ENCODE results near the gene FBXL19. TPM values are rescaled to one million over a fixed set of nuclear protein-coding genes. Genes with fewer than 3 reads are reported as not detected.

FBXL19 gene
- total RNA-seq, 1 donor from 2014 or later, result 19.4 TPM

DNA sequence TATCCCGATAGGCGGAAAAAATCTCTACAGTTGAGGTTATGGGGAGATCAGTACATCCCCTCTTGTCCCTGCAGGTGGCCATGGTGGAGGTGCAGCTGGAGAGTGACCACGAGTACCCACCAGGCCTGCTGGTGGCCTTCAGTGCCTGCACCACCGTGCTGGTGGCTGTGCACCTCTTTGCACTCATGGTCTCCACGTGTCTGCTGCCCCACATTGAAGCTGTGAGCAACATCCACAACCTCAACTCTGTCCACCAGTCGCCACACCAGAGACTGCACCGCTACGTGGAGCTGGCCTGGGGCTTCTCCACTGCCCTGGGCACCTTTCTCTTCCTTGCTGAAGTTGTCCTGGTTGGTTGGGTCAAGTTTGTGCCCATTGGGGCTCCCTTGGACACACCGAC, 29.7 kb downstream of the FBXL19 start:
- H3K4me3 Mint-ChIP-seq (ENCODE audit: unreplicated experiment), result no peak overlapping the region
- TF ChIP-seq, protein P1, sequence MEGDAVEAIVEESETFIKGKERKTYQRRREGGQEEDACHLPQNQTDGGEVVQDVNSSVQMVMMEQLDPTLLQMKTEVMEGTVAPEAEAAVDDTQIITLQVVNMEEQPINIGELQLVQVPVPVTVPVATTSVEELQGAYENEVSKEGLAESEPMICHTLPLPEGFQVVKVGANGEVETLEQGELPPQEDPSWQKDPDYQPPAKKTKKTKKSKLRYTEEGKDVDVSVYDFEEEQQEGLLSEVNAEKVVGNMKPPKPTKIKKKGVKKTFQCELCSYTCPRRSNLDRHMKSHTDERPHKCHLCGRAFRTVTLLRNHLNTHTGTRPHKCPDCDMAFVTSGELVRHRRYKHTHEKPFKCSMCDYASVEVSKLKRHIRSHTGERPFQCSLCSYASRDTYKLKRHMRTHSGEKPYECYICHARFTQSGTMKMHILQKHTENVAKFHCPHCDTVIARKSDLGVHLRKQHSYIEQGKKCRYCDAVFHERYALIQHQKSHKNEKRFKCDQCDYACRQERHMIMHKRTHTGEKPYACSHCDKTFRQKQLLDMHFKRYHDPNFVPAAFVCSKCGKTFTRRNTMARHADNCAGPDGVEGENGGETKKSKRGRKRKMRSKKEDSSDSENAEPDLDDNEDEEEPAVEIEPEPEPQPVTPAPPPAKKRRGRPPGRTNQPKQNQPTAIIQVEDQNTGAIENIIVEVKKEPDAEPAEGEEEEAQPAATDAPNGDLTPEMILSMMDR (IDR thresholded peaks at IDR 0.05), result no peak
- no peaks in the 10 kb centered on the region for H3K27me3 Mint-ChIP-seq (ENCODE audit: low read depth)
- H3K9me3 Mint-ChIP-seq (ENCODE audit: low read depth), result no peaks in the 10 kb centered on the region
- DNase-seq (ENCODE audit: low spot score), result no peak
- no peak overlapping the region for H3K27ac Mint-ChIP-seq (ENCODE audit: unreplicated experiment)
- H3K36me3 Mint-ChIP-seq (ENCODE audit: low read depth), result no peaks in the 10 kb centered on the region
- H3K4me1 Mint-ChIP-seq (ENCODE audit: low read depth), result peaks cover 36% of the 10 kb centered on the region

- Mint-ChIP-seq H3K4me3 (ENCODE audit: unreplicated experiment) (no peak overlapping the region), H3K27ac (ENCODE audit: unreplicated experiment) (peak overlapping the region; percentile 51), H3K9me3 (ENCODE audit: low read depth) (no peaks in the 10 kb centered on the region), H3K4me1 (ENCODE audit: low read depth) (peaks cover 39% of the 10 kb centered on the region), H3K27me3 (ENCODE audit: low read depth) (no peaks in the 10 kb centered on the region), H3K36me3 (ENCODE audit: low read depth) (no peaks in the 10 kb centered on the region)
- TF ChIP-seq, protein P1 (IDR thresholded peaks at IDR 0.05), result peak; percentile 88
- DNase-seq (ENCODE audit: low spot score), result no peak
Observed at GRCh38 chr16:30953511-30954124, 30.2 kb downstream of the FBXL19 start.

DNA sequence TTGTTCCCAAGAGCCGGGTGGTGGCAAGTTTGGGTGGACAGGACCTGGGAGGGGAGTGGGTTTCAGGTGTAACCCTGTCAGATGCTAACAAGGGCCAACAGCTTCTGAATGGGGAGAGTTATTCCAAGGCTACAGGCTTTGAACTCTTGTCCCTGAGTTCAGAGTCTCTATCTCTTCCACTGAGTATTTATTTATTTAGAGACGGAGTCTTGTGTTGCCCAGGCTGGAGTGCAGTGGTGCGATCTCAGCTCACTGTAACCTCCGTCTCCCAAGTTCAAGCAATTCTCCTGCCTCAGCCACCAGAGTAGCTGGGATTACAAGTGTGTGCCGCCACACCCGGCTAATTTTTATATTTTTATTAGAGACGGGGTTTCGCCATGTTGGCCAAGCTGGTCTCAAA, 31.6 kb downstream of the FBXL19 start:
- Mint-ChIP-seq H3K27me3 (ENCODE audit: low read depth) (no peaks in the 10 kb centered on the region), H3K27ac (ENCODE audit: unreplicated experiment) (no peak overlapping the region), H3K4me3 (ENCODE audit: unreplicated experiment) (no peak overlapping the region), H3K36me3 (ENCODE audit: low read depth) (peaks cover 5% of the 10 kb centered on the region), H3K9me3 (ENCODE audit: low read depth) (no peaks in the 10 kb centered on the region), H3K4me1 (ENCODE audit: low read depth) (peaks cover 44% of the 10 kb centered on the region)
- TF ChIP-seq, protein P1 (IDR thresholded peaks at IDR 0.05), result no peak
- DNase-seq (ENCODE audit: low spot score), result no peak

DNA sequence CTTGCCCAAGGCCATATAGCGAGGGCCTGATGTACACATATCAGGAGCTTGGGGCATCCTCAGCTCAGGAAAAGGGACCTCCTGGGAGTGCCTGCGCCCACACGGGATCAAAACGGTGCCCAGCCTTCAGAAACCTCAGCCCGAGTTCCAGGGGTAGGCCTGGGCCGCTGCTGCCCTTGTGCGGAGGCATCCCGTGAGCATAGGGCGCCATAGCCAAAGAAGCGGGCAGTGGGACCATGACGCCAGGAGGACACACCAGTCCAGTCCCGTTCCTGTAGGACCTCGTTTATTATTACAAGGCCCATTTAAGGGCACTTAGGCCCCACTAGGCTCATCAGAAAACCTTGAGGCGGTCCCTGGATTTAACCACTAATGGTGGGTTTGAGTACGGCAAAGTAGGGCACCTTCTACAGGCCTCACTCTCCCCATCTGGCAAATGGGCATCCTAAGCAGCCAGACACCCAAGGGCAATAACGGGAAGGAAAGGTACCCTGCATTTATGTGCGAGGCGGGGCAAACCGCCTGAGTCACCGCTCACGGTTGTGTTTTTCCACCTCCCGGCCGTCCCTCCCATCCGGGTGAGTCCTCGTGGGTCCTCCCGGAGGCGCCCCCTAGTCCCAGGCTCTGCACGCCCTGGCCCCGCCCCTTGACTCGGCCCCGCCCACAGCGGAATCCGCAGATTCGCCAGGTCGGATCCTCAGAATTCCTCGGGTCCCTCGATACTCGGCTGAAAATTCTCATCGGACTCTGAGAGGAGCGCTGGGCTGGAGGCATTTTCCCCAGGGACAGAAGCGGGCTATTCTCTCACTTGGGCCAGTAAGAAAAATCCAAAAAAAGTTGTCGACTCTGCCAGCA, 33.5 kb downstream of the FBXL19 start:
- H3K36me3 Mint-ChIP-seq (ENCODE audit: low read depth), result peaks cover 14% of the 10 kb centered on the region
- no peaks in the 10 kb centered on the region for H3K9me3 Mint-ChIP-seq (ENCODE audit: low read depth)
- peak overlapping the region; percentile 99 for H3K27ac Mint-ChIP-seq (ENCODE audit: unreplicated experiment)
- TF ChIP-seq, protein P1 (IDR thresholded peaks at IDR 0.05), result peak; percentile 72
- H3K27me3 Mint-ChIP-seq (ENCODE audit: low read depth), result no peaks in the 10 kb centered on the region
- peak overlapping the region; percentile 92 for H3K4me3 Mint-ChIP-seq (ENCODE audit: unreplicated experiment)
- no peak for DNase-seq (ENCODE audit: low spot score)
- H3K4me1 Mint-ChIP-seq (ENCODE audit: low read depth), result peaks cover 27% of the 10 kb centered on the region

DNA sequence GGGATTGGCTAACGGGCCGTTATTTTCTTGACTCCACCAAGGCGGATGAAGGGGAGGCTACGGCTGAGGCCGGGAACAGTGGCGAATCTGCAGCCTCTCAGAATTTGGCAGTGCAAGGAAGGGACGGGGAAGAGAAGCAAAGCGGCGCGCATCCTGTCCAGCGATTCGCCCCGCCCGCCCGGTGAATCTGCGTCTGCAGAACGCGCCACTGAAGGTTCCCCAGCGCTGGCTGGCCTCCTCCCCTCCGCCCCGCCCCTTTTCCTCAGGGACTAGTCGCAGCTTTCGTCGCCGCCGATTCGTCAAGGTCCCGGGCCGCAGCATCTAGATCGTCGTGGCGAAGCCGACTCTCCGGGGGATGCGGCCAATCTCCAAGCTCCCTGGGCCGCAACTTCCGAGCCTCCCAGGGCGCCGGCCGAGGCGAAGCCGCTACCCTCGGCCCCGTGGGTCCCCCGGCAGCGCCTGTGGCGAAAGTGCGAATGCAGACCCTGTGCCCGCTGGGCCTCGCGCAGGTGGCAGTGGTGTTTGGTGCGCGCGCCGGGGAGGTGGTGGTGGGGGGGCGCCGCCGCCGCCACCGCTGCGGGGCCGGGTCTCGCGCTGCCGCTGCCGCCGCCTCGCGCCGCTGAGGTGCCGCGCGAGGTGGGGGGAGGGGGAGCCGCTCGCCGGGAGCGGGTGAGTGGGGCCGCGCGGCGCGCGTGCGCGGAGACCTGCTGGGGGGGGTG, 34.2 kb downstream of the FBXL19 start, which contains the start of gene SETD1A:
Gene SETD1A, plus strand, starts transcription at position 299 of the 719 bp plus-strand sequence. CDS start 978 bp downstream, outside the sequence.
- Mint-ChIP-seq H3K27ac (ENCODE audit: unreplicated experiment) (peak within 1 kb of the TSS; percentile 99), H3K4me3 (ENCODE audit: unreplicated experiment) (peak within 1 kb of the TSS; percentile 92), H3K36me3 (ENCODE audit: low read depth) (peaks cover 16% of the 10 kb centered on the region), H3K27me3 (ENCODE audit: low read depth) (no peaks in the 10 kb centered on the region), H3K4me1 (ENCODE audit: low read depth) (peaks cover 24% of the 10 kb centered on the region), H3K9me3 (ENCODE audit: low read depth) (no peaks in the 10 kb centered on the region)
- DNase-seq (ENCODE audit: low spot score), result peak; percentile 99
- TF ChIP-seq, protein P1 (IDR thresholded peaks at IDR 0.05), result no peak

Data from chondrocyte (in vitro differentiated cells).